OCI-LY3 (cell line): ENCODE results near the gene DDX24.

ENCODE experiments used
- EZH2phosphoT487 ChIP-seq: fragments of 200-600 bp; shearing (Covaris generic); IDR thresholded peaks from 2 replicates; pipeline ENCODE4 v1.6.1; 2018; ENCODE audit warnings: antibody characterized with exemption, mixed run types, low read depth
- TF ChIP-seq, protein P1 (sequence below): fragments of 200-600, 300-600 bp; sonication (generic); IDR thresholded peaks from 2 replicates; pipeline ENCODE4 v1.5.1; 2014; ENCODE audit warnings: antibody characterized with exemption, low read length, low read depth

DNA sequence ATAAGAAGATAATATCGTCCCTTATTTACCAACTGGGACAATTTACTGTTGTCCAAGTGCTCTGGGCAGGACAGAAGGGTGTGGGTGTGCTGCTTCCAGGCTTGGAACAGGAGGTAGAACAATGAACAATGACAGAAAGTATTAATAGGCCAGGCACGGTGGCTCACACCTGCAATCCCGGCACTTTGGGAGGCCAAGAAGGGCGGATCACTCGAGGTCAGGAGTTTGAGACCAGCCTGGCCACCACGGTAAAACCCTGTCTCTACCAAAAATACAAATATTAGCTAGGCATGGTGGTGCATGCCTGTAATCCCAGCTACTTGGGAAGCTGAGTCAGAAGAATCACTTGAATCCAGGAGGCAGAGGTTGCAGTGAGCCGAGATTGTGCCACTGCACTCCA is 32.1 kb upstream of the DDX24 start:
- TF ChIP-seq, protein P1, sequence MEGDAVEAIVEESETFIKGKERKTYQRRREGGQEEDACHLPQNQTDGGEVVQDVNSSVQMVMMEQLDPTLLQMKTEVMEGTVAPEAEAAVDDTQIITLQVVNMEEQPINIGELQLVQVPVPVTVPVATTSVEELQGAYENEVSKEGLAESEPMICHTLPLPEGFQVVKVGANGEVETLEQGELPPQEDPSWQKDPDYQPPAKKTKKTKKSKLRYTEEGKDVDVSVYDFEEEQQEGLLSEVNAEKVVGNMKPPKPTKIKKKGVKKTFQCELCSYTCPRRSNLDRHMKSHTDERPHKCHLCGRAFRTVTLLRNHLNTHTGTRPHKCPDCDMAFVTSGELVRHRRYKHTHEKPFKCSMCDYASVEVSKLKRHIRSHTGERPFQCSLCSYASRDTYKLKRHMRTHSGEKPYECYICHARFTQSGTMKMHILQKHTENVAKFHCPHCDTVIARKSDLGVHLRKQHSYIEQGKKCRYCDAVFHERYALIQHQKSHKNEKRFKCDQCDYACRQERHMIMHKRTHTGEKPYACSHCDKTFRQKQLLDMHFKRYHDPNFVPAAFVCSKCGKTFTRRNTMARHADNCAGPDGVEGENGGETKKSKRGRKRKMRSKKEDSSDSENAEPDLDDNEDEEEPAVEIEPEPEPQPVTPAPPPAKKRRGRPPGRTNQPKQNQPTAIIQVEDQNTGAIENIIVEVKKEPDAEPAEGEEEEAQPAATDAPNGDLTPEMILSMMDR, result no peak
- TF ChIP-seq EZH2phosphoT487, result no peak
